Measurements from ENCODE around the gene FAN1.

The FAN1 gene

GRCh38 chr15:30962079-30962478, 58.4 kb downstream of the FAN1 start:
- no peak for DNase-seq

- DNase-seq: no peak
Measured at GRCh38 chr15:30962659-30963058, 58.9 kb downstream of the FAN1 start.

- no peak for DNase-seq
Measured at GRCh38 chr15:30963681-30964080, 60.0 kb downstream of the FAN1 start.

GRCh38 chr15:30969724-30970123, 66.0 kb downstream of the FAN1 start:
- no peak for DNase-seq

- DNase-seq: no peak
Measured at GRCh38 chr15:30973379-30973778, 69.7 kb downstream of the FAN1 start.

- no peak for DNase-seq
Measured at GRCh38 chr15:30974112-30974511, 70.4 kb downstream of the FAN1 start.

- DNase-seq: no peak
Measured at GRCh38 chr15:30978328-30978727, 74.6 kb downstream of the FAN1 start.

GRCh38 chr15:30979457-30979856, 75.7 kb downstream of the FAN1 start:
- no peak for DNase-seq

- DNase-seq: no peak
Measured at GRCh38 chr15:30984118-30984517, 80.4 kb downstream of the FAN1 start.

GRCh38 chr15:30984542-30984941, 80.8 kb downstream of the FAN1 start:
- DNase-seq: no peak

- DNase-seq: no peak
Measured at GRCh38 chr15:30985081-30985531, 81.4 kb downstream of the FAN1 start.

GRCh38 chr15:30990036-30990435, 86.3 kb downstream of the FAN1 start:
- DNase-seq: no peak

GRCh38 chr15:30990446-30991254, 86.9 kb downstream of the FAN1 start:
- no peak for DNase-seq

- no peak for DNase-seq
Measured at GRCh38 chr15:30991255-30992235, 87.8 kb downstream of the FAN1 start, which contains the start of gene MTMR10. TSS of gene MTMR10 (minus strand) at chr15:30991628. CDS start at chr15:30991506, 122 bp downstream.

GRCh38 chr15:30992249-30992864, 88.6 kb downstream of the FAN1 start:
- DNase-seq: no peak
